ENCODE measurements around the gene TMUB1.
A peak's percentile ranks its signal among the peaks of the same experiment; 100 is the strongest.

TMUB1 gene

DNA sequence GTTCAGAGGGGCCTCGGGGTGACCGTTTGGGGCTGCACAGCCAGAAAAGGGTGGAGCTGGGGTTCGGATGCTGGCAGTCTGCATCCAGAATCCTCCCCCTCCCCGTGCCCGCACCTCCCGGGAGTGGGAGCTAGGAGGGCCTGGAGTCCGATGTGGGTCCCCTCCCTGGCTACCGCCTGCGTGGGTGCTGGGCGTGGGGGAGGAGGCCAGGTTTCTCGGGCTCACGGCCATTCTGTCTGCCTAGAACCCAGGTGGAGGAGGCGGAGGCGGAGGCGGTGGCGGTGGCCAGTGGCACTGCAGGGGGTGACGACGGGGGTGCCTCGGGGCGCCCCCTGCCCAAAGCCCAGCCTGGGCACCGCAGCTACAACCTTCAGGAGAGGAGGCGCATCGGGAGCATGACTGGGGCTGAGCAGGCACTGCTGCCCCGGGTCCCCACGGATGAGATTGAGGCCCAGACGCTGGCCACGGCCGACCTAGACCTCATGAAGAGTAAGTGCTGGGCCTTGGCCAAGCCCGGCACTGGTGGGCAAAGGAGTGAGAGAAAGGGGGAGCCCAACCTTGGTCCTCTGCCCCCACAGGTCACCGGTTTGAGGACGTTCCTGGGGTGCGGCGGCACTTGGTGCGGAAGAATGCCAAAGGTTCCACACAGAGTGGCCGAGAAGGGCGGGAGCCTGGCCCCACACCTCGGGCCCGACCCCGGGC is 16.9 kb downstream of the TMUB1 start:
- DNase-seq = no peak

- no peak for DNase-seq
These were observed 17.8 kb downstream of the TMUB1 start for GRCh38 chr7:151065516-151065915.

GRCh38 chr7:151064993-151065392 is 18.3 kb downstream of the TMUB1 start:
- no peak for DNase-seq

- DNase-seq = no peak
These were observed 18.8 kb downstream of the TMUB1 start for GRCh38 chr7:151064454-151064853.

DNA sequence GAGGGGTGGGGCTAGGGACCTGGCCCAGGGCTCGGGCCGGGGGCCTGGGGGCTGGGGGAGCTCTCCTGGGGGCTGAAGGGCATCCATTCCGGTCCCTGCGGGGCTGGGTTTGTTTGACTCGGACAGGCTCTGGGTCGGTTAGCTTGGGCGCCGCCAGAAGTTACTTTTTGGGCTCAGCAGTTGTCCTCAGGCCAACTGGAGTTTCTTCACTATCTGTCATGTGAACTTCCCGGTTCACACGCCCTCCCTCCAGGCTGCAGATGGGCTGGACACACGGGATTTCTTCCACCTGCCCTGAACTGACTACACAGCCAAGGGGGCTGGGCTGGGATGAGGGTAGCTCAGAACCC is 20.1 kb downstream of the TMUB1 start:
- no peak for DNase-seq

DNA sequence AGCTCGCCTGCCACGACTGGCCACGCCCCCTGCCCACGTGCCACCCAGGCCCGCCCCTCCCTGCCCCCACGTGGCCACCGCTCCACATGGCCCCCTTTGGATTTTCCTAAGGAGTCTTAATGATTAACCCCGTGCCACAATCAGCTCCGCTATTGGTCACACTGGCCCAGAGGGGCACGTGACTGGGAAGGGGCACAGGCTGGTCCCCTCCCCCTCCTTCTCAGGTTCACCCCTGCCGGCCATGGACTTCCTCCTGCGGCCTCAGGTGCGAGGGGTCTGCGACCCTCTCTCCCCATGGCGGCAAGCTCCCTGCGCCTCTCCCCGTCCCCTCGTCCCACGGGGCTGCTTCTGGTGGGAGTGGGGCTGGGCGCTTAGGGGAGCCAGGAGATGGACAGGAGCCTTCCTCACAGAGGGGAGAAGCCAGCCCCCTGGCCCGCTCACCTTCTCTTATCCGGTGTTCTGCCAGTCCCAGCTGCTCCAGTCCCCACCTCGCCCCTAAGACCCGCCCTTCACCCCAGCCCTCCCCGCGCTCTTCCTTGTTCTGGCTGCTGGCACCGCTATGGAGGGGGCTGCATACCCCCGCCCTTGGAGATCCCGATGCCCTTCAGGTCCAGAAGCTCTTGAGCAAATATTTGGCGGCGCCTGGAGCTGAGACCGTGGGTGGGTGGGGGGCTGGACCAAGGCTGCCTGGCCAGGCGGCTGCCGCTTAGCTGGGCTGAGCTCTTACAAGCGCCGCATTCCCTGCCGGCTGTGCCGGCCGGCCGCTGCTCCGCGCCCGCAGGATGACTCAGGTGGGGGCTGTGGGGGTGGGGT is 20.7 kb downstream of the TMUB1 start:
- DNase-seq = no peak

- no peak for DNase-seq
These were observed 21.2 kb downstream of the TMUB1 start for GRCh38 chr7:151062111-151062398.

GRCh38 chr7:151061213-151062110 is 21.8 kb downstream of the TMUB1 start:
- no peak for DNase-seq

DNA sequence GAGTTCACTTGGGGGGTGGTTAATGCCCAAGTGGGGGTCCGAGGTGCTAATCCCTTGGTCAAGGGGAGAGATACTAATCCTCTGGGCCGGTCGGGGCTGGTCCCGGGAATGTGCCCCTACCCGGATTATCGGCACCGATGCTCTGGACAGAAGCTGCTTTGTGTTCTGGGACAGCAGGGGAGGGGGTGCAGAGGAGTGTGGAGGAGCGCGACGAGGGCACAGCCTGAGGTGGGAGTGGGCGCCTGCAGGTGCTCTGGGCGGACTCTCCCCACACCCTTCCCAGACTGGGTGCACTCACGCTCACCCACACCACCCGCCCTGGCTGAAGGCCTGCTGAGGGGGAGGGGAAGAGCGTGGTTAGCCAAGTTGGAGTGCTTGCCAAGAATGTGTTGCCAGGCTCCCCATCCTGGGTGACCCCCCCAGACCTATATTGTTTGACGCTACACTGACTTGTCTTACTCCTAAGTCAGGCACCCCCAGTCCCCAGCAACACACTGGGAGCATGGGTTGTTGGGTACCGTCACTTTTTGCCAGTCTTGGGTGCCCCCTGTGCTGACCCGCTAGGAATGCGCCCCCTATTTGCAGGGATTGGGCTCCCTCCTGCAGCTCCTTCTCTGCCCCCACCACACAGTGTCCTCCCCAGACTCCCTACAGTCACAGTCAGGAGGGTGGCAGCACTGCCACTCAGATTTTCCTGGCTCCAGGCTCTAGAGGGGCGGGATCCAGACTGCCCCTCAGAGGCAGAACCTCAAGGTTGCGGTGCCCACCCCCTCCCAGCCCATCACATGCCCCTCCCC is 22.7 kb downstream of the TMUB1 start:
- DNase-seq = no peak

DNA sequence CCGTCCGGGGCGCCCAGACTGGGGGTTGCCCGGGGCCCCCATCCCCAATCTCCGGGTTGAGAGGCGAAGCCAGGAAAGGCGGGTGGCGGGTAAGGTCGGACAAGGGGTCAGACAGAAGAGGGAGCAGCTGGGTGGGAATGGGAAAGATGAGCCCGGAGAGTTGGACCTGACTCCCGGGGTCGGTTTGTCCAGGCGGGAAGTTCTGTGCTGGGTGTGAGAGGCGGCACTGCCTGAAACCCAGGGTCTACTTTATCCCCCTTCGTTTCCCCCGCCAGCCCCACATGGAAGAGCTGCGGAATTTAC is 23.2 kb downstream of the TMUB1 start:
- DNase-seq = no peak

- DNase-seq = peak; percentile 64 to 65
These were observed 23.8 kb downstream of the TMUB1 start, which contains the start of gene SLC4A2 for GRCh38 chr7:151059367-151060112. Gene SLC4A2 (plus strand): TSS chr7:151059589. CDS start chr7:151061988, 2,399 bp downstream.

DNA sequence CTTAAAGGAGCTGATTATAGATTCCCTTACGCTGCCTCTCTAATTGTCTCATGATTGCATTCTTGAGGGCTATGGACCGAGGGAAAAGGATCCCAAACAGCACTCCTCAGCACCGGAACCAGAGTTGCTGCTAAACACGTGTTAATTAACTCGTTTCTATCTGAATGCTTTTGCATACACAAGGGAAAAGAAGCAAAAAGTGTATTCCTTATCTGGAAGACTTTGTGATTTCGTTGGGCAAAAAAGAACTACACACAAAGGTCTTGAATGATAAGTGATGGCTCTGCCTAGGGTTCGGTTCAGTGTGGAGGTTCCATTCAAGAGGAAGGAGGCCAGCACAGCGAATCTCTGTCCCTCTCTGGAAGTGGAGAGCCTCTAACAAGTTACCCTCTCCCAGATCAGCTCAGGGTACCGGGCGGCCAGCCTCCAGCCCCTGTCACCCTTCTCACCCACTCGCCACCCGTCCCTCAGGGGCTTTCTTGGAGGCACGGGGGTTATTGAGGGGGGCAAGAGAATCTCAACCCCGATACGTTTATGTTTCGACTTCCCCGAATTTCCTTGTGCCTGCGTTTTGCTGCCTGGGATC is 24.4 kb downstream of the TMUB1 start:
- no peak for DNase-seq

DNA sequence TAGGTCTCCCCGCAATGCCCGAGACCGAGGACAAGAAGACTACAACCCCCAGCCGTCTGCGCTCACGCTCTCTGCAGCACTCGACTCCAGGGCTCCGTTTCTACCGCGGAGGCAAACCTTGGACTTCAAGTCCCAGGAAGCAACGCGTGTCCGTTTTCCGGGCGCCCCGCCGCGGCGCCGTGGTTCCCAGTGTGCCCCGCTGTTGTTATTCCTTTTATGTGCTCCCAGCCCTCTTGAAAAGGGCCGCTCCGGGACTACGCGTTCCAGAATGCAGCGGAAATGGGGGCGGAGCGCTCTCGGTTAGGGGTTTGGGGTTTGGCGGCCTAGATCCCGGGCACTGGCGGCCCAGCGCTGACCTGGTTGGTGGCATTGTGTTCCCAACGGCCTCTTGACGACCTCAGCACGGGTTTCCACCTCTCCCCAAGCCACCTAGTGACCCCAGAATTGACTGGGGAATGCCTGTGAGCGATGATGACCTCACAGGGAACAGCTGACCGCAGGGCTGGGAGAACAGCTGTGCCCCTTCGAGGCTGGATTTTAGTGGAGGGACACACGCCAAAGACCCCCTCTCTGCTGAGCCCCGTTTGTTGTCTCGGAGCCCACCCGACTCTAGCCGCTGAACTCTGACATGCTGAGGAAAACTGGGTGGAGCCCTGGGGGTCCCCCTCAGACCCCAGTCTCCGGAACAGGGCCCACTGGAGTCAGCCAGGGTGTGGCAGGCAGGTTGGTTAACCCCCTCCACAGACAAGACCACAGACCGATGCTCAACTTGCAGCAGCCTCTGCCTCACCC is 25.1 kb downstream of the TMUB1 start:
- peak; percentile 90 to 91 for DNase-seq

- no peak for DNase-seq
These were observed 25.7 kb downstream of the TMUB1 start, which contains the start of gene CDK5 for GRCh38 chr7:151057506-151057988. Gene CDK5 (minus strand): TSS chr7:151057897. CDS start chr7:151057848, 49 bp downstream.

DNA sequence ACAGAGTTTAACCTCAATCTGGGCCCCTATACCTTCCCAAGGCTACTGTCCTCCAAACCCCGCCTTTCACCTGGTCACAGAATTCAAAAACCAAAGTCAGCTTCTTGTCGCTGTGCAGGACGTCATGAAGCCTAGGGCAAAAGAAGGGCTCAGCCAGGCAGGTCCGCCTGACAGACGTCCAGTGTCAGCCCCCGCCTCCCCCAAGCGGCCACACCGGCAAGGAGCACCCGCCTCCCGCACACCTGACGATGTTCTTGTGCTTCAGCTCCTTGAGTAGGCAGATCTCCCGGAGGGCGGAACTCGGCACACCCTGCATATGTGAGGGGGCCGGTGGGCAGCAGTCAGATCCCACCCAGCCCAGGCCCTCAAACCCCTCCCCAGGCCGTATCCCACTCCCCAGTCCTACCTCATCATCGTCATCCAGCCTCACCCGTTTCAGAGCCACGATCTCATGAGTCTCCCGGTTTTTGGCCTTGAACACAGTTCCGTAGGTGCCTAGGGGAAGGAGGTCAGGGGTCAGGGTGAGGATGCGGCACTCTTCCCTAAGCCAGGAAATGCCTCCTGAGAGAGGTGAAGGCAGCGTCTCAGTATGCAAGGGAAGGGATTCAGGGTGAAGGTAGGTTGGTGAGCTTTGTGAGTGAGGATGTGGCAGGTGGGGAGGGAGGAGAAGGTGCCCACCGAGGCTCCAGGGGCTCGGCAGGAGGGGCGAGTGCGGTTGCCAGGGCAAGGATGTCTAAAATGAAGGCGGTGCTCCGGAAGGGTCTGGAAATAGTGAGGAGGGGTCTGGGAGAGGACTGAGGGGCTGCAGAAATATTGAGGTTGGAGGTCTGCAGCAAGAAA is 26.4 kb downstream of the TMUB1 start:
- no peak for DNase-seq

DNA sequence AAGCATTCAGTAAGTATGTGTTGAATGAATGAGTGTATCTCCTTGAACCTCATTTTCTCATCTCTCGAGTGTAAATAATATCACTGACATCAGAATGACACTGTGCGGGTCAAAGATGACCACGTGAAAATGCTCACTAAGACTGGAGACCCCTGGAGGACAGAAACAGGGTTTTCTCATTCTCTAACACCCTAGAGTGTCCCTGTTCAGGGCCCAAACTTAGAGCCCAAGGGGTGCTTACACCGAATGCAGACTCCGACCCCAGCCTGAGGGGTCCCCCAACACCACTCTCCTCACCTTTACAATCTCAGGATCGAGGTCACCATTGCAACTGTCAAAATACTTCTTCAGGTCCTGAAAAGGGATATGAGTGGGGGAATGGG is 27.0 kb downstream of the TMUB1 start:
- no peak for DNase-seq

GRCh38 chr7:151053751-151054150 is 29.5 kb downstream of the TMUB1 start:
- no peak for DNase-seq

GRCh38 chr7:151053096-151053495 is 30.2 kb downstream of the TMUB1 start:
- no peak for DNase-seq

DNA sequence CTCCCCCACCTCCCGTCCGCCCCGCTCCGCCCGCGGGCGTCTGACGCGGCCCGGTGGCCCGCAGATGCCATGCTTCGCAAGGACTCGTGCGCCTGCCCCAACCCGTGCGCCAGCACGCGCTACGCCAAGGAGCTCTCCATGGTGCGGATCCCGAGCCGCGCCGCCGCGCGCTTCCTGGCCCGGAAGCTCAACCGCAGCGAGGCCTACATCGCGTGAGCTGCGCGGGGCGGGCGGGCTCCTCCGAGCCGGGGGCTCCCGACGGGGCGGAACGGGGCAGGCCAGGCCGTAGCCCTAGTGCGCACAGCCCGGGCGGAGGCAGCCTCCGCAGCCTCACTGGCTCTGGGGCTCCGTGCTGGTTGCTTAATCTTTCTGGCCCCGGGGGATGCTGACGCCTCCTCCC is 32.2 kb downstream of the TMUB1 start:
- peak; percentile 35 to 43 for DNase-seq
